Activated T-helper 1 cell treated with anti-CD3 and anti-CD28 coated beads, Interleukin-12 subunit alpha, Interleukin-12 subunit beta, Interleukin-2, Interleukin-4 antibody, amounts not matched to agents 30 ng/mL and 10 ng/mL and 1 ng/mL, durations not matched to agents 14 hours and 24 hours and 36 hours (primary cell): ENCODE results near the gene NFRKB. TPM values are rescaled to one million over a fixed set of nuclear protein-coding genes. Genes with fewer than 3 reads are reported as not detected.

ENCODE experiments used
- DNase-seq: peaks from one replicate; pipeline ENCODE4 v3.0.0; 2021; ENCODE audit warnings: low spot score
- H3K27ac Mint-ChIP-seq: one replicate; pipeline ENCODE4 v1.8.0; 2021; ENCODE audit warnings: mild to moderate bottlenecking, mixed read lengths
- H3K27me3 Mint-ChIP-seq: one replicate; pipeline ENCODE4 v1.8.0; 2022; ENCODE audit warnings: mild to moderate bottlenecking, moderate library complexity, mixed read lengths; ENCODE audit not compliant: insufficient read depth
- H3K36me3 Mint-ChIP-seq: one replicate; pipeline ENCODE4 v1.8.0; 2021; ENCODE audit warnings: low read depth, mixed read lengths
- H3K4me1 Mint-ChIP-seq: one replicate; pipeline ENCODE4 v1.8.0; 2021; ENCODE audit warnings: low read depth, mixed read lengths
- H3K4me3 Mint-ChIP-seq: one replicate; pipeline ENCODE4 v1.8.0; 2021; ENCODE audit warnings: mild to moderate bottlenecking, moderate library complexity, mixed read lengths
- H3K9me3 Mint-ChIP-seq: one replicate; pipeline ENCODE4 v1.8.0; 2021; ENCODE audit warnings: mixed read lengths
- intact Hi-C: fragments of 100-400 bp; cut with micrococcal nuclease; formaldehyde crosslinking; loops from one replicate; pipeline ENCODE4 v1.15.1; 2024
- total RNA-seq: library from RNA; stranded (reverse); gene quantifications from 2 replicates; pipeline ENCODE4 v1.2.3, GENCODE V29; 2022

NFRKB gene
- 46.8 and 48.5 TPM in 2 replicates for total RNA-seq

DNA sequence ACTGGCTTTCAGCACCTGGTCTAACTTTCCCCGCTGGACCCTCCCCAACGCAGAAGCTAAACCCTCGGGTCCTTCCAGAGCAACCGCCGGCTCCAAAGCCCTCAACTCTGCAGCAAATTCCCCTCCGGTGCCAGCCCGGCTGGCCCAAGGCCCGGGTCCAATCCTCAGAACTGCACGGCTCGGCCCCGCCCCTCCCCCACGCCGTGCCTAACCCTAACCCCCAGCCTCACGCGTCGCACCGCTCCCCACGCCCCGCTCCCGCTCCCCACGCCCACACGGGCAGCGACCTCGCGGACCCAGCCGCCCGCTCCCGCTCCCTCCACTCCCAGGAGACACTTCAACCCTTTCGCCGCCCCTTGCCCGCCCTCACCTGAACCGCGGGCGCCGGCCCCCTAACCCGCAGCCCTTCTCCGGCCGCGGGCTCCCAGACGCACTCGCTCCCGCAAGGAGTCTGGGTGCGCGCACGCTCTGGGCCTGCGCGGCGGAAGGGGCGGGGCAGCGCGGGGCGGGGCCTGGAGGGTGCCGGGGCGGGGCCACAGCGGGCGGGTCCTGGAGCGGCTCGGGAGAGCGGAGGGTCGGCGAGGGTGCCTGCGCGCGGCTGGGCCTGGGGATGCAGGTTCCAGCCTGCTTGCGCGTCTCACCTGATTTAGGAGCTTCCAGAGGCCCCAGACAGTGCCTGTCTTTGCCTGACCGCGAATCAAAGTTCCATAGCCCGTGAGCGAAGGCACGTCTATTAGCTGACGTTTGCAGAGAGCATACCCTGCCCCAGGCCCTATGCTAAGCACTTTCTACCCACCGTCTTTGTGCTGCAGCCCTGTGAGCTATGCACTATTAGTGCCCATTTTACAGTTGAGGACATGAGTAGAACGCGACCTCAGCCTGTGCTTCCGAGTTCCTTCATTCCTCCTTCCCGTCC, at the start of gene NFRKB:
Gene NFRKB, minus strand, starts transcription at position 453 of the 916 bp plus-strand sequence. CDS start 2,729 bp downstream, outside the sequence.
- H3K4me3 Mint-ChIP-seq = peak within 1 kb of the TSS; percentile 92
- DNase-seq = peak; percentile 84

DNA sequence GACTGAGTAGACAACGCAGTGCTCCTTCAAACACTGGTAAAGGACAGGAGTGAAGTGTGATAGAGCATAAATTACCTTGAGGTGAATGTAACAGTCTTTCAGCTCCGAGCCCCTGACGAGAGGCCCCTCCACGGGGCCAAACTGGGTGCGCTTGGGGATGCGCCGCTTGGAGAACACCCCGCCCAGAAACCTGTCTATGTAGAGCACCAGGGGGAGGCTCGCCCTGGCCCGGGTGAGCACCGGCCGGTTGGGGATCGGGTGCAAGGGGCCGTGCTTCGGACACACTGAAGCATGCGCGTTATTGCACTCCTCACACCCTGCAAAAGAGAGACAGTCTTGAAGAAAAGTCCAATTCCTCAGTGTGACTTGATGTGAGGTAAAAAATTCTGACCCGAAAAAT, 49.3 kb upstream of the NFRKB start:
- Mint-ChIP-seq H3K27me3 (no peaks in the 10 kb centered on the region), H3K4me3 (no peak overlapping the region), H3K9me3 (no peaks in the 10 kb centered on the region)

More for the DNA sequence above, at the start of gene NFRKB:
- H3K9me3 Mint-ChIP-seq = no peaks in the 10 kb centered on the region
- H3K27ac Mint-ChIP-seq = peak within 1 kb of the TSS; percentile 84
- intact Hi-C loops = loop anchor here (1.0 to 2.0 kb wide), 6 partner anchors 27 to 1021 kb away; partner anchors contain the start of genes APLP2, SNX19, TMEM45B and ZBTB44
- peaks cover 41% of the 10 kb centered on the region for H3K4me1 Mint-ChIP-seq
- H3K36me3 Mint-ChIP-seq = peaks cover 24% of the 10 kb centered on the region
- H3K27me3 Mint-ChIP-seq = peaks cover 5% of the 10 kb centered on the region

DNA sequence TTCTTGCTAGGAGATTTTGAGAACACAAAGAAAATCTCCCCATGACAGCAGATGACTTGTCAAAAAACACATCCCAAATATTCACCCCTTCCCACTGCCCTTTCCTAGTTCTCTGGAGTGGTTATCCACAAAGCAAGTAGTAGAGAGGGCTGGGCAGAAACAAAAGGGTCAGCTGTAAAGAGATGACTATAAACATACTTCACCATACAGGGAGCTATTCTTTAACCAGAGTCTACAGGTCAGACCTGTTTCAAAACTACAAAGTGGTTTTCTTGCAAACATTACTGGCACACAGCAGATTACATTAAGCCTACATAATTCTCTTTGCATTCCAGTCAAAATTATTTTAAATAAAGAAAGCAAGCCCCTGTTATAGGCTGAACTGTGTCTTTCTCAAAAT, 47.7 kb upstream of the NFRKB start:
- DNase-seq = no peak
- Mint-ChIP-seq H3K27me3 (no peaks in the 10 kb centered on the region), H3K9me3 (no peaks in the 10 kb centered on the region), H3K27ac (no peak overlapping the region), H3K4me1 (peaks cover 5% of the 10 kb centered on the region), H3K36me3 (peaks cover 19% of the 10 kb centered on the region), H3K4me3 (no peak overlapping the region)
- intact Hi-C loops = no loop called here

More for the DNA sequence above, 49.3 kb upstream of the NFRKB start:
- Mint-ChIP-seq H3K4me1 (peaks cover 5% of the 10 kb centered on the region), H3K36me3 (peaks cover 22% of the 10 kb centered on the region), H3K27ac (no peak overlapping the region)
- no peak for DNase-seq
- intact Hi-C loops = no loop called here

DNA sequence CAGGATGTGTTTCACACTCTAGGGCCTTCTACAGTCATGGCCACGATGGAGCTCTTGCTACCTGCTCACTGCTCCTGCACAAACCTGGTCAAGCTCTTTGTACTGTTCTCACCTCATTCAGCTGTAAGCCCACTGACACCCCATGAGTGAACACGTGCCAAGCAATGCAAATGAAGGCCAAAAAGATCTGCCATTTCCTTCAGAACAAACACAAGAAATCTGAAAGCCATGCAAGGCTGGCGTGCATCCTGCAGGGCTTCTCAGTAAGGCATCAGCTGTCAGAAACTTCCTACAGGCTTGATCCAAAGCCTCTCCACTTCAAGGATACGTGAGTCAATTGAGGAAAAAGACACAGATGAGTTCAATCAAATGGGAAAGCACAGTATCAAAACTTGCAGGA, 44.1 kb upstream of the NFRKB start:
- Mint-ChIP-seq H3K4me3 (no peak overlapping the region), H3K27ac (no peak overlapping the region), H3K27me3 (no peaks in the 10 kb centered on the region), H3K36me3 (peaks cover 10% of the 10 kb centered on the region), H3K4me1 (no peaks in the 10 kb centered on the region), H3K9me3 (no peaks in the 10 kb centered on the region)
- intact Hi-C loops = no loop called here
- no peak for DNase-seq

DNA sequence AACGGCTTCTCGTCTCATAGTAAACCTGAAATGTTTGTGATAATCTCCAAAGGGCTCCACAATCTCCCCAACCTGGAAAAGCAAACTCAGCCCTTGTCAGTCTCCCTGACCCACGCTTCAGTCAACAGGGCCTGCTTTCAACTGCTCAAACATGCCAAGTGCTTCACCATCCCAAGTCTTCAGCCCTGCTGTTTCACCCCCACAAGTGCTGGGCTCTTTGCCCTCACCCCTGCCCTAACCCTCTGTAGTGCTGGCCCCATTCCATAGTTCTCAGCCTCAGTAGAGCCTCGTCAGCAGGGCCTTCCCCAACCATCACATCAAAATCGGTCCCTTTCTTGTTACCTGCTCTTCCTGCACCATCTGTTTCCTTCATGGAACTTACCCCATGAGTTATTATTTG, 43.4 kb upstream of the NFRKB start:
- Mint-ChIP-seq H3K4me3 (no peak overlapping the region), H3K27ac (no peak overlapping the region), H3K9me3 (no peaks in the 10 kb centered on the region), H3K27me3 (no peaks in the 10 kb centered on the region), H3K36me3 (peaks cover 14% of the 10 kb centered on the region), H3K4me1 (no peaks in the 10 kb centered on the region)
- intact Hi-C loops = no loop called here
- DNase-seq = no peak

DNA sequence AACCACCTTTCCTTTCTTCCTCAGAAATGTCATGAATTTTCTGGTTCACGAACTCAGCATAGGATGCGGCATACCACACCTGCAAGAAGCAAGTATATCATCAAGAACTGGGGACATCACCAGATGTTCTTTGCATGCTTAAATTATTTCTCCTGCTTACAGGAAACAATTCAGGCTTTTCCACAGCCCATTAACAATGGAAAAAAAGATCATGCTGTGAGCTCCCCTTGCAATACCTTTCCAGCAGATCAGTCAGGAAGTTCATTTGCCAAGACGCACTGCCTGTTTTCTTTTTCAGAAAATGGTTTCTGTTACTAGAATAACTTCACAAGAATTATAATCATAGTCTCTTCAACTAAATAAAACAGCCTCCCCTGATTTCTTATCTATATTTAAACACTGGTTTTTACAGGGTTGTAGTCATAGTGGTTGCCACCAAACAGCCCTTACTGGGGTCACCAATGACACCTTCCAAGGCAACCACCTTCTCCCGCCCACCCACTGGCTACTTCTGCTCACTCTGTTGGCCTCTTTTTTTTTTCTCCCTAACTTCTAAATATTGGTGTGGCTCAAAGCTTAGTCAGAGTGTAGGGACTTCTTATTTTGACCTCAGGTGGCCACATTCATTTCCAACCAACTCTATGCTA, 42.3 kb upstream of the NFRKB start:
- H3K27ac Mint-ChIP-seq = no peak overlapping the region
- no peaks in the 10 kb centered on the region for H3K4me1 Mint-ChIP-seq
- DNase-seq = no peak
- H3K4me3 Mint-ChIP-seq = no peak overlapping the region
- H3K36me3 Mint-ChIP-seq = peaks cover 15% of the 10 kb centered on the region
- intact Hi-C loops = no loop called here
- no peaks in the 10 kb centered on the region for H3K27me3 Mint-ChIP-seq
- H3K9me3 Mint-ChIP-seq = no peaks in the 10 kb centered on the region

DNA sequence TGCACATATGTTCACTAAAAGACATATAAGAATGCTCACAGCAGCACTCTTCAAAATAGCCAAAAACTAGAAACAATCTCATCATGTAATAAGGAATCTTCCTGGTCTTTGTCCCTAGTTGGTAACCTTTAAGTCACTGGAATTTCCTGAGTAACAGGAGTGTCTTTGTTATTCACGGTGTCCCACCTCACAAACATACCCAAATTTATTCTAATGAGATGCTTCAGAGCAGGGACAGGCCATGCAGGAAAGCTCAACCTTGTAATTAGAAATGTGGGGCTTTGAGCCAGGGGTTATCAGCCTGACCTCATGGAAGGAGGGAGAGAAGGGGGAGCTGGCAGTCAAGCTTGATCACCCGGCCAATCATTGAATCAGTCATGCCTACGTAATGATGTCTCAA, 40.3 kb upstream of the NFRKB start:
- no peaks in the 10 kb centered on the region for H3K9me3 Mint-ChIP-seq
- peaks cover 11% of the 10 kb centered on the region for H3K36me3 Mint-ChIP-seq
- H3K4me3 Mint-ChIP-seq = no peak overlapping the region
- no peaks in the 10 kb centered on the region for H3K4me1 Mint-ChIP-seq
- H3K27me3 Mint-ChIP-seq = no peaks in the 10 kb centered on the region
- DNase-seq = no peak
- intact Hi-C loops = no loop called here
- no peak overlapping the region for H3K27ac Mint-ChIP-seq

DNA sequence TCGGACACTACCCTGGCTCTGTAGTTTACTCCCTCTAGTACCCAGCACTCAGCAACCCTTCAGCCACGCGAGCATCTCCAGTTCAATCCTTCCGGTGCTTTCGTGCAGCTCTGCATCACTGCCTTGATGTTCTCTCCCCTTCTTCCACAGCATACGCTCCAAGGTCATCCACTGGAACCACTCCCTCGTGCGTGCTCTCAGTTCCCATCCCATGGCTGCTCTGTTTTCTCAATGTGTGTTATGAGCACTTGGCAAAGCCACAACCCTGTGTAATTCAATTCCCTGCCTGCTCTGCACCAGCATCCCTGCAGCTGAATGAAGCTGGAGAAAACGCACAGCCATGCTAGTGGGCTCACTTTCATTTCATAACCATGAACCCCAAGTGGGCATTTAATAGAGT, 38.5 kb upstream of the NFRKB start:
- Mint-ChIP-seq H3K9me3 (no peaks in the 10 kb centered on the region), H3K4me1 (no peaks in the 10 kb centered on the region), H3K27ac (no peak overlapping the region), H3K36me3 (peaks cover 16% of the 10 kb centered on the region), H3K27me3 (no peaks in the 10 kb centered on the region), H3K4me3 (no peak overlapping the region)
- intact Hi-C loops = no loop called here
- DNase-seq = no peak

DNA sequence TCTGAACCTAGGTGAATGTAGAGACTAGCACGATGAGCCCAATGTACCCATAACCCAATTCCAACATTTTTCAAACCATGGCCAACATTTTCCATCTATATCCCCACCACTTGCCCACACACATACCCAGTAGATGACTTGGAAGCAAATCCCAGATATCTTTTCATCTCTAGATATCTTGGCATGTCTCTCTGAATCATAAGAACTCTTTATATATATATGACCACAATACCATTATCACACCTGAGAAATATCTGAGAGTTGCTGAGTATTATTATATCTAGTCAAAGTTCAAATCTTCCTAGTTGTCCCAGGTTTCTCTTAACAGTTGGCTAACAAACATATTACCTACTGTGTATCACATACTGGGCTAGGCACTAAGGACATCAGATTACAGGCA, 37.9 kb upstream of the NFRKB start:
- Mint-ChIP-seq H3K36me3 (peaks cover 16% of the 10 kb centered on the region), H3K27me3 (no peaks in the 10 kb centered on the region), H3K4me3 (no peak overlapping the region), H3K9me3 (no peaks in the 10 kb centered on the region), H3K27ac (no peak overlapping the region), H3K4me1 (no peaks in the 10 kb centered on the region)
- DNase-seq = no peak
- intact Hi-C loops = no loop called here

DNA sequence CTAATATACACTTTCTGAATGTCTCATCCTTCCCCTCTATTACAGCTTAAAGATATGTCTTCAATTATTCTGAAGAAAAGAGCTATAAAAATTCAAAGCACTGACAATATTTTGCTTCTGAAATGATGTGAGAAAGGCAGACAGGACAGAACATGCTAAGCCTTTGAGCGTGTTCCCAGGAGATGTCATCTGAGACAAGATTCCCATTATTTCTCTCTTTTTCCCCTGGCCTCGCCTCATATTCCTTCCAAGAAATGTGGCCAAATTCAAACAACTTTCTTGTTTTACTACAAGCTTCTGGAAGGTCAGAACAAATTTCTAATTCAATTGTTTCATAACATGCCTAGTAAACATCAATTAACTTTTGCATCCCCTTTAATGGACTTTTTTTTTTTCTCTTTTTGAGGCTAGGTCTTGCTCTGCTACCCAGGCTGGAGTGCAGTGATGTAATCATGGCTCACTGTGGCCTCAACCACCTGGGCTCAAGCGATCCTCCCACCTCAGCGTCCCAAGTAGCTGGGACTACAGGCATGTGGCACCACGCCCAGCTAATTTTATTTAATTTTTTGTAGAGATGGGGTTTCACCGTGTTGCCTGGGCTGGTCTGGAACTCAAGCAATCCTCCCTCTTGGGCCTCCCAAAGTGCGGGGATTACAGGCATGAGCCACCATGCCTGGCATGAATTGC, 37.1 kb upstream of the NFRKB start:
- H3K9me3 Mint-ChIP-seq = no peaks in the 10 kb centered on the region
- H3K4me3 Mint-ChIP-seq = no peak overlapping the region
- H3K36me3 Mint-ChIP-seq = peaks cover 16% of the 10 kb centered on the region
- H3K27me3 Mint-ChIP-seq = no peaks in the 10 kb centered on the region
- H3K4me1 Mint-ChIP-seq = no peaks in the 10 kb centered on the region
- DNase-seq = no peak
- no peak overlapping the region for H3K27ac Mint-ChIP-seq
- intact Hi-C loops = no loop called here

DNA sequence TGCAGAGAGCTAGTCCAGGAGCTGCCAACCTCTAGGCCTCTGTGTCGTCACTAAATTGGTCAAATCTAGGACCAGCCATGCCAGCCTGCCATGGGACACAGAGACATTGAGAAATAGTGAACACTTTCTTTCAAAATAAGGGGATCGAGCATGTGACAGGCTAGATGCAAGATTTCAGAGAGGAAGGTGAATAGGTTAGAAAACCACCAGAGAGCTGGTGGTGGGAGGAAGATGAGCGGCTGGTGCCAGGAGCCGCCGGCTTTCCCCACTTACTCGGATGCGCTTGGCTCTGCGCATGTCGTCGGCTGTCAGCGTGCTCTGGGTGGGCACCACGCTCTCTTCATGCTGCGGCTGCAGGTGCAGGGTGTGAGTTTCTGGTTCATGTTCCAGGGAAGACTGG, 35.4 kb upstream of the NFRKB start:
- Mint-ChIP-seq H3K36me3 (peaks cover 16% of the 10 kb centered on the region), H3K27me3 (no peaks in the 10 kb centered on the region), H3K4me3 (no peak overlapping the region), H3K9me3 (no peaks in the 10 kb centered on the region), H3K4me1 (no peaks in the 10 kb centered on the region), H3K27ac (no peak overlapping the region)
- intact Hi-C loops = no loop called here
- no peak for DNase-seq

DNA sequence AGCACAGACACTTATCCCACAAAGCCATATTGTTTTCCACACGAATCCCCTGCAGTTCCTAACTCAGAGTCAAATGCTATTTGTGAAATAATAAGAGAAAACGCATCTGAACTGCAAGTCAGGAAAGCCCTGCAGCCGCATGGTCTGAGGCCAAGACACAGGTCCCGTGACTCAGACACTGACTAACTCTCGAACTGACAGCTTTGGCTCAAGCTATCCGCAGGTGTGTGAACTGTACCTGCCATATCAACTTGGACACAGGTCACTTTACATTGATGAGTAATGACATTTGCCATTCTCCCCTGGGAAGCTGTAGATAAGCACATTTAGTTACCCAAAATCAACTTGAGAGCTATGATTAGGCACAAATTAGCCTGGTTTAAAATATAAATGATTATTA, 34.9 kb upstream of the NFRKB start:
- DNase-seq = no peak
- Mint-ChIP-seq H3K27ac (no peak overlapping the region), H3K4me1 (no peaks in the 10 kb centered on the region), H3K27me3 (no peaks in the 10 kb centered on the region), H3K9me3 (no peaks in the 10 kb centered on the region), H3K36me3 (peaks cover 16% of the 10 kb centered on the region), H3K4me3 (no peak overlapping the region)
- intact Hi-C loops = no loop called here

DNA sequence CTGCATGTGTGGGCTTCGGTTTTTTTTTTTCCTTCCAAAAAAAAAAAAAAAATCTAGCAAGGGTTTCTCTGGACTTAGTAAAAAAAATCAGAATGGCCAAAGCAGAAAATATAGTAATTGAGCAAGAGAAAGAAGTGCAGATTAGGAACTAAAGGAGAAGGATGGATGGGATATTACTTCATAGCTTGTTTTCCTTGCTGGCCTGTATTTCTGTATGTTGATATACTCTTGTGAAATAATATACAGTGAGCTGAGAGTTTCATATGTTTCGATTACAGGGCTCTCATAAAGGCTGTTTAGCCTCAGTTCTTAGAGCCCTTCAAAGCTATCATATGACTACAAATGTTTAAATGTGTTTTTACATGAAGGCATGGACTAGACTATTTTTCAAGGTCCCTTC, 34.3 kb upstream of the NFRKB start:
- Mint-ChIP-seq H3K27ac (no peak overlapping the region), H3K9me3 (no peaks in the 10 kb centered on the region), H3K4me1 (no peaks in the 10 kb centered on the region), H3K36me3 (peaks cover 16% of the 10 kb centered on the region), H3K4me3 (no peak overlapping the region), H3K27me3 (no peaks in the 10 kb centered on the region)
- intact Hi-C loops = no loop called here
- DNase-seq = no peak
